Measurements from ENCODE around the gene SLC41A1. TPM values are rescaled to one million over a fixed set of nuclear protein-coding genes. Genes with fewer than 3 reads are reported as not detected.

The SLC41A1 gene
- total and polyA plus RNA-seq, 2 donors (not counting 3 experiments of a cell fraction or from before 2014, with no cell fraction given) = 21.7 to 22.0 TPM

DNA sequence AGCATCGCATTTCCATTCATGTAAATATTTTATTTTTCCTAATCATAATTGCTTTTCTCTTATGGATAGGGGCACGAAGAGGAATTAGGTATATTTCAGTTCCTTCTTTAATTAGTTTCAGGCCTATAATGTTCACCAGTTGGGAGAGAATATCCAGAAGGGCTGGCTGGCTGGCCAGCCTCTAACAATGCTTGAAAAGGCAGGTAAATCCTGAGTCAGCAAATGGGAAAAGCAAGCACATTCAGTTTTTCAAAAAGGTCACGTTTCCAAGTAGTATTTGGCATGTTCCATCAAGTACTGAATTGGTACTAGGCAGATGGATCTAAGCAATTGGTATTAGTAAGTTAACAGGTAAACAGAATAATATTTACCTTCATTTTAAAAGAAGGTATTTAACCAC is 45.8 kb downstream of the SLC41A1 start:
- Histone ChIP-seq H3K4me3 (replicated peaks in 1 of 3; ENCODE audit: insufficient read depth in 1 of 3, low read depth in 1 of 3, low read length in 3 of 3) (no peak overlapping the region), H4K20me1 (replicated peaks; ENCODE audit: control insufficient read depth, extremely low read depth, insufficient read depth, low read length) (no peaks in the 10 kb centered on the region), H3K9ac (replicated peaks; ENCODE audit: extremely low read depth, insufficient read depth, low read length) (no peak overlapping the region), H2AFZ (ENCODE audit: low read depth, low read length) (no peak overlapping the region), H3K79me2 (ENCODE audit: control insufficient read depth, insufficient read depth, low read length) (no peaks in the 10 kb centered on the region), H3K4me2 (ENCODE audit: insufficient read depth, low read length) (no peak overlapping the region), H3K9me1 (replicated peaks; ENCODE audit: control insufficient read depth, extremely low read depth, insufficient read depth, low read length) (no peaks in the 10 kb centered on the region), H3K27ac (ENCODE audit: insufficient read depth, low read depth, low read length) (no peak overlapping the region), H3K36me3 (ENCODE audit: control insufficient read depth in 2 of 2, extremely low read depth in 1 of 2, insufficient read depth in 2 of 2, low read length in 2 of 2) (peaks cover 0 to 2% of the 10 kb centered on the region in 2 experiments), H3K27me3 (ENCODE audit: control insufficient read depth in 2 of 2, insufficient read depth in 2 of 2, low read length in 2 of 2) (no peaks in the 10 kb centered on the region), H3K9me3 (replicated peaks; ENCODE audit: control insufficient read depth, insufficient read depth, low read length) (no peaks in the 10 kb centered on the region), H3K4me1 (ENCODE audit: control insufficient read depth, extremely low read depth, insufficient read depth, low read length) (peaks cover 4% of the 10 kb centered on the region)
- ChIA-PET POLR2A (no interaction called here), CTCF (no interaction called here)
- DNase-seq (ENCODE audit: low read depth, low spot score) (no peak), FAIRE-seq (no peak)
- TF ChIP-seq MYC (IDR thresholded peaks at IDR 0.05; ENCODE audit: low read depth, low read length) (no peak), POLR2AphosphoS5 (IDR thresholded peaks at IDR 0.05; ENCODE audit: insufficient read depth, low read depth, low read length) (no peak), POLR2A (IDR thresholded peaks at IDR 0.05; ENCODE audit: low read depth, low read length) (no peak), GATA2 (IDR thresholded peaks at IDR 0.05; ENCODE audit: insufficient read depth, insufficient read length, low read depth, low read length) (no peak), CTCF (IDR thresholded peaks at IDR 0.05; ENCODE audit: extremely low read depth in 1 of 2, insufficient read depth in 1 of 2, low read depth in 1 of 2, low read length in 2 of 2) (no peak), MAX (IDR thresholded peaks at IDR 0.05; ENCODE audit: insufficient read depth, insufficient read length) (no peak), JUN (IDR thresholded peaks at IDR 0.05; ENCODE audit: borderline replicate concordance, insufficient read depth, insufficient read length, low read depth) (no peak)
- BruUV-seq (replicated peaks) = no TSS peak
- dilution Hi-C loops (cut with MboI; ENCODE audit: extremely low pct_ligation_motif_present, low sequenced_read_pairs) = no loop called here
- intact Hi-C loops (cut with micrococcal nuclease) = no loop called here
